GM21576 (cell line): ENCODE results near the gene METTL24.

ENCODE experiments used
- ATAC-seq: cut with Tn5 transposase; IDR thresholded peaks from one replicate; pipeline ENCODE4 v1.9.1; 2021; ENCODE audit warnings: mild to moderate bottlenecking, moderate library complexity; ENCODE audit not compliant: unreplicated experiment

METTL24 gene

DNA sequence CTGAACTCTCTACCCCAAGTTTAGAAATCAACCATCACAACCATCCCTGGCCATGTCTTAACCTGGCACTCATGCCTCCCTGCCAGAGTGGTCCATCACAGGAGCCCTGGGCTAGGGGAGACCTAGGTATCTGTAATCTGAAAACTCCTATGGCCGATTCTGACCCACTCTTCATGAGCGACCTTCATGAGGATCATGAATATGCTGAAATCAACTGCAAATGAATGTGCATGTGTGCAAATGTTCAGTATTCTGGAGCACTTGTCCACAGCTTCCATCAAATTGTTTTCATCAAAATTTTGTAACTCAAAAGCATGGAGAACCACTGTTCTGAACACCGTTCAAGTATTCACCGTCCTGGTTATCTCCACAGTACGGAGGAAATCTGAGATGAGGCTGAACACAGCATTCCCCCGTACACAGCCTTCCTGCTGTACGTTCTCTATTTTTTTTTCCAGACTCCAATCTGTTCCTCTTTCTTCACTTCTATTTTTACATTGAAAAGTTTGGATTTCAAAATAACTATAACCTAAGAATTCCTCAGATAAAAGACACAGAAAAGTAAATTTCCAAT lies 17.7 kb downstream of the METTL24 start:
- no peak for ATAC-seq

DNA sequence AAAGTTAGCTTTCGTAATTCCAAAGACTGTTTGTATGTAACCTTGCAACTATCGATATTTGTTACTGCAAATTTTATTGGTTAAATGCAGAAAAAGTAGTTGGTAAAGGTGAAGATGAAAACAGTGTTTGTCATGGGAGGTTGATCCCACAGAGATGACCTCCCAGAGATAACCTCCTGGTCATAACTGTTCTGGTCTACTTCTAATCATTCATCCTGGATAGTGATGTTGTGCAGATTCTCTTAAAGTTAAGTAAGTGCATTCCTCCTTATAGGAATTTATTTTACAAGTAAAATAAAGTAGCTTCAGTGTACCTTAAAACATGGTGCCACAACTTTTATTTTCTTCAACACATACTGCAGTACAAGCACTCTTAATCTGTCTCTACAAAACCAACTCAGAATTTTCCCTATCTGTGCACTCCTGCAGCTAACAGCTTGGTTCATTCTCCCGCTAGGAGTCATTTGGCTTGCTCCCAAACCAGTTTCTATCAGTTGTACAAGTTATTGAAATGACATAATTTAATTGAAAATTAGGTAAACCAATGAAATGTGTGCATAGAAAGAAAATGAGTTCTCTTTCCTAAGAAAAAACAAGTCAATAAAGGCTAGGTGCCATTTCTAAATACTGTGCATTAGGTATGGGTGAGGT lies 19.2 kb downstream of the METTL24 start:
- no peak for ATAC-seq

DNA sequence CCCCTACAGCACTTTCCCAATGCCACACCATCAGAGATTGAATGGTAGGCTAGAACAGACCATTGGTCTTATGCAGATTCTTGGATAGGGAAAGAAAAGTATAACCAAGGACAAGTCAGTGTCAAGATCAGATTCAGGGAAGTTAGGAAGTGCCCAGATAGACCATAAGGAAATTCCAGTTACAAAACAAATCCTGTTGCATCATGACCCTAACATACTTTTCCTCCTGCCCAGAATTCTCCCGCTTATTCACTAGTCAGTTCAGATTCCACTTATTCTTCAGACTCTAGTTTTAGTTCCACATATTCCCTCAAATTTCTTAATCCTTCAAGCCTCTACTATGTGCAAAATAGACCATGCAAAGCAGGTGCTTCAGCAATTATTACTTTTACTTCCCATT lies 20.7 kb downstream of the METTL24 start:
- no peak for ATAC-seq

DNA sequence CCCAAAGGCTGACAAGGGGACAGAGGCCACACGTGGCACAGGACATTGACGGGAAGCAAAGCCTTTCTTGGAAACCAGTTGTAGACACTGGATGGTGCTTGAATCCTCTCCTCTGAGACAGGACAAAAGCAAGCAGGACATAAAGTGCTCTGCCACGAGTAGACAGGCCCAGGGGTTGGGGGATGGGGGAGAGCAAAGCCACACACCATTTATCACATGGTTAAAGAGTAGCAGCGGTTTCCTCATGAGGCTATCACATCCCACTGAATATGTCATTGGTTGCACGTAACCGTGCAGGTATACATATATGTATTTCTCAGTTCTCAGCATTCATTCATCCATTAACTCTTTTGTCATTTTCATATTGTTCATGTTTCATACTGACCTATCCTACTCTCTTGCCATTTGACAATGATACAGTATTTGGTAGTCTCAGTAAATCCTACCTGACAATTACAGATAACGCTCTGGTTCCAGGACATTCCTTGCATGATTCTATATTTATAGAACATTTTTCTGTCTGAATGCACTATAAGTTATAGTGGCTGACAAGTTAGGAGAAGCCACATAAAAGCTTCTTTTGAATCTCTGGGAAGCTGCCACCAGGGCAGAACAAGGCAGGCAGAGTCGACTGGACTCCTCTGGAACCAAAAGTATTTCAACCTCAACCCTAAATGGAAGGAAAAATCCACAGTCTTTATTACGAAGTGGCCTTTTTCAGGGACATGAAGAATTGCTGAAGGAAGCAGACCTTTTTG lies 23.5 kb downstream of the METTL24 start:
- ATAC-seq = no peak

DNA sequence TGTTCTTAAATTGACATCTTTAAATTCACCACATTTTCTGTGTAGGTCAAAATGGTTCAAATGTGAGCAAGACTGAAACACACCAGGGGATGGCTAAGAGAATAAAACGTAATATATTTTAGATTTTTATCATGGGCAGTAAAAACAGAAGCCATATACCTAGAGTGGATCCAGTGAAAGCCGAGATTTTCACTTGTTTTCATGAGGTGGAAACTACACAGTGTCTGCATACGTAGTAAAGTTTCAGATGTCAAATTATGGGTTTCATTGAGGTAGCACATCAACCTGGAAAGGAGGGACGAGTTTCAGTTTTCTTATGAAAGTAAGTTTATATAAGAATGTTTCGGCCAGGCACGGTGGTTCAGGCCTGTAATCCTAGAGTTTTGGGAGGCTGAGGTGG lies 25.9 kb downstream of the METTL24 start:
- no peak for ATAC-seq

DNA sequence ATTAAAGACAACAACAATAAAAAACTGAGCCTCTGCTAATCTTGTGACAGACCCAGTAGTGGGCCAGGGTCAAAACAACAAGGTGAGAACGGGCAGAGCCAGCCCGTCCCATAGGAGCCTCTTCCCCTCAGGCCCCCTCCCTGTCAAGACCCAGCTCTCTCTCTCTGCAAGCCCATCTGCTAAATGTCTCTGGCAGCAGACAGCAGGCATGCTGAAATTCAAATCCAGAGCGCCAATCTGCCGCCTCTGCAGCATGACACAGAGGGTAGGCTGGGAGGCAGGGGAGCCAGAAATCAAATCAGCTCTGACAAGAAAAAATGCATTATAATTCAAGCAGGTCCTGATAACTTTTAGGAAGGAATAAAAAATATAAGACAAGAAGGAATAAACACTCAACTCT lies 26.3 kb downstream of the METTL24 start:
- no peak for ATAC-seq

DNA sequence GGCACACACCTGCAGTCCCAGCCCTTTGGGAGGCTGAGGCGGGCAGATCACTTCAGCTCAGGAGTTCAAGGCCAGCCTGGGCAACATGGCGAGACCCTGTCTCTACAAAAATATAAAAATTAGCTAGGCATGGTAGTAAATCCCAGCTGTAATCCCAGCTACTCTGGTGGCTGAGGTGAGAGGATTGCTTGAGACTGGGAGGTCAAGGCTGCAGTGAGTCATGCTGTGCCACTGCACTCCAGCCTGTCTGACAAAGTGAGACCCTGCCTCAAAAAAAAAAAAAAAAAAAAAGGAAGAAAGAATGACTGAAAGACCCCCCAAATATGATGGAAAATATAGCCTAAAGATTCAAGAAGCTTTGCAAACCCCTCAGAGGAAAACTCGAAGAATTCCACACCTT lies 26.8 kb downstream of the METTL24 start:
- ATAC-seq = no peak

DNA sequence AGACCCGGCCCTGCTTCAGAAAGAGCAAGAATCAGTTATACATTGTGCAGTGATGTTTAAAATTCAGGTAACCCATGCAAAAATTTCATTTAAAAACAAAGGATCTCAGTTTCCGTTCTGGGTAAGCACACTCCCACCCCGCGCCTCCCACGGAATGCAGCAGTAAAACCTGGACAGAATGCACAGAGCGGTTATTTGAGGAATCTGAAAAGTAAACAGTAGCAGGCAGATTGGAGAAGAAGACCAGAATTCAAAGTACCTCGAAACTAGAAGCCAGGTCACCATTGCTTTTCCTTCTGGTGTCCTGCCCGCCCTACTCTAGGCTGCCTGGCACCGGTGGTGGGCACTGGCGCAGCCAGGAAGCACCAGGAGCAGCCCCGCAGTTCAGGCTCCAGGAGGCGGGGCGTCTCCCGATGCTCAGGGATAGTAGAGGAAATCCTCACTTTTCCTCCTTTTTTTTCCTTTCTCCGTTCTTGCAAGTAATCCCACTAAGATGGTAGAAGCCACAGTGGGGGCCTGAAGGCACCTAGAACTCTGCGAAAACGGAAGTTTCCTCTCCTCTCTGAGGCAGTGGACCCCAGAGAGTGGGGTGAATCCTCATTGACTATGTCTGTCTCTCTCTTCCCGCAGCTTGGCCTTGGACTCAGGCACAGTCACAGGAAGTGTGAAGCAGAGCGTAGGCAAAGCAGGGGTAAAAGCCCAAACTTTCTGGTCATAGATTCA lies 28.3 kb downstream of the METTL24 start:
- no peak for ATAC-seq

DNA sequence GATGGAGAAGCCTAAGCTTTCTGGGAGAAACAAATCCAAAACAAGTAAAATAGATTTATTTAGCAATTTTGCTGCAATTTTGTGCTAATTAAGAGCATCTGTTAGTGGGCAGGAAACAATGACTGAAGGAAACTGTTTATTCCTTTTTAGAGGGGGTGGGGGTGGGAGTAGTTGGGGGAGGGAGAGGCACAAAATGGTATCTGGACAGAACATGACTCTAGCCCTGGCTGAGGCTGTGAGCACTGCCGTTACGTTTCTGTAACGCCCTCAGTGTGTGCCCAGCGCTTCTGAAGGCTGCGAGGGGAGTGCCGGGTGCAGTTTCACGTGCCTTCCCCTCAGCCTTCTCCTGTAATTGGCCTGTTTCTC lies 28.8 kb downstream of the METTL24 start:
- ATAC-seq = no peak

DNA sequence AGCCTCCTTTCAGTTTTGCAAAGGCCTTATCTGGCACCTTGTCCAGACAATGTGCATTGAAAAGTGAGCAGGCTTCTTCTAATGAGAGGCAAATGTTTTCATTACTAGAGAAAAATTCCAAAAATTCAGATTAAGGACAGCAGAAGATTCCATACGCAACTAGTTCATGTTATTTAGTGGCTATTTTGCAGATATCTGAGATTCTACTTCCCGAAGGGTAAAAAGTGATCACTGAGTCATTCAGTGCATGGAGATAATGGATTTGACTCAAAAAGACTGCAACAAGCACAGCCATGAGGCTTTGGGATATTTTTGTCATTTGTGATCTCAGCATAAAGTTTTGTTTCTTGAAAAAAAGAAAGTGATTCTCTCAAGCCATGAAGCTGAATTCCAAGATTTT lies 29.9 kb downstream of the METTL24 start:
- ATAC-seq = no peak

DNA sequence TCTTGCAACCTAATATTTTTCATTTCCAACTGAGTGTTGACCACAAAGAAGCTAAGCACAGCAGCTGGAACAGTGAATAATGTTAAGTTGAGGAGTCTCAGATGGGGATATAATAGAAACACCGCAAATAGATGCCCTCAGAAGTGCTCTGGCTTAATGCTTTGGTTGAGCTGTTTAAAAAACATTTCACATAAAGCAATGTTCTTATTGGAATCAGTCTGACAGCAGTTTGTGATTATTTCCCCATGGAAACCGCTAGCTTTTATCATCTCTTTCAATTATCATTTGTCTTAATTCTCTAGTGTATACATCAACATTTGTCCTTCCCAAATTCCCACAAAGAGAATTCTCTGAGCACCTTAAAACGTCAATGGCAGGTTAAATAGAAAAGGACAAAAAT lies 30.8 kb downstream of the METTL24 start:
- no peak for ATAC-seq

DNA sequence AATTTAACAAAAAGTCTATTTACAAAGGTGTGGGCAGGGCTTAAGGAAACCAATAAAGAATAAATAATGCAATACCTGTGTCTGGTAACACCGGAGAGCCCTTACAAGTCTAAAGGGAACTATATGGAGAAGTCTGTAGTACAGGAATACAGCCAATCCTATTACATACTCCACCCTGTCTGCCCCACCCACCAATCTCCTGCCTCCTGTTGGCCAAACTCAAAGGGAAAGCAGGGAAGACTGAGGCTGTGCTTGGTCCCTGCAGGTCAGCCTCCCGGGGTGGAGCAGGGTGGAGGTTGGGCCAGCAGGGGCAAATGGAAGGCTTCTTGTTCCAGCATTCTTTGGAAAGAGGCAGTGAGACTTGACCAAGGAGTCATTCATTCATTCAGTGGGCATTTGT lies 31.5 kb downstream of the METTL24 start:
- ATAC-seq = no peak

DNA sequence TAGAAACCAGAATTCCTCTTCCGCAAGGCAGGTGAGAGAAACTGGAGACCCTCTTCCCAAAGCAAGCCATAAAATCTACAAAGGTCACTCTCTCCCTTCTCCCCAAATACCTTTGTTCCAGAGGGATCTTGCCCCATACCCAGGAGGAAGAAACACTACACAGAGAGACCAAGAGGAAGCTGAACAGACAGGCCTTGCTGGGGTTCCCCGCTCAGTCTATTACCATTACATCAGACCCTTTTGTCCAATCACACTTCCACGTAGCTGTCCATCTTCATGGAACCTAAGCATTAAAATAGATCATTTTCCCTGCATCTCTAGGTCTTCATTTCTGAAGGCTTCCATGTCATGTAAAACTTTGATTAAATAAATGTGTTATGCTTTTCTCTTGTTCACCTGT lies 32.1 kb downstream of the METTL24 start:
- no peak for ATAC-seq

DNA sequence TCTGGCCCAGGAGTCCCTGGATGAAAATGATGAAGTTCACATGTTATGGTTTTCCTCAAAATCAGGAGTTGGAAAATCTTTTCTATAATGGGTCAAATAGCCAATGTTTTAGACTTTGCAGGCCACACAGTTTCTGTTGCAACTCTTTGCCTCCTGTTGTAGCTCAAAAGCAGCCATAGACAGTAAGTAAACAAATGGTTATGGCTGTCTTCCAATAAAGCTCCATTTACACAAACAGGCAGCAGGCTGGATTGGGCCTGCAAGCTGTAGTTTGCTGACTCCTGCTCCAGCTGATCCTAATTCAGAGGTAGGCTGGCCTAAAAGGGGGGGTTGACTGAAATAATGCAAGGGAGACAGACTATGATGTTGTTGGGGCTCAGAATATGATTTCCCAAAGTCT lies 33.0 kb downstream of the METTL24 start:
- no peak for ATAC-seq

DNA sequence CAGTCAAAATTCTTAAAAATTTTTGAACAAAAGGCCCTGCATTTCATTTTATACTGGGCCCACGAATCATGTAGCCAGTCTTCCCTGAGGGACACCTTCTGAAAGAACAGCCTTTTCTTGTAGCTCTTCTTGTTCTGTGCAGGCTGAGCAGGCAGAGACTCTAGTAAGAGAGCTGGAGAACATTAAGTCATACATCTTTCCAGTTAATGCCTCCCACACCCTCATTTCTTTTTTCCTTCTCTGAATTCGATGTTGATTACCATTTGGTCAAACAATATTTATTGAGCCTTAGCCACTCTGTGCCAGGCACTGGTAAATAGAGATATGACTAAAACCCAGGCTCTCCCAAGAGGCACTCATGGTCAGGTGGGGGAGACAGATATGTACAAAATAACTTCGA lies 33.6 kb downstream of the METTL24 start:
- ATAC-seq = no peak

DNA sequence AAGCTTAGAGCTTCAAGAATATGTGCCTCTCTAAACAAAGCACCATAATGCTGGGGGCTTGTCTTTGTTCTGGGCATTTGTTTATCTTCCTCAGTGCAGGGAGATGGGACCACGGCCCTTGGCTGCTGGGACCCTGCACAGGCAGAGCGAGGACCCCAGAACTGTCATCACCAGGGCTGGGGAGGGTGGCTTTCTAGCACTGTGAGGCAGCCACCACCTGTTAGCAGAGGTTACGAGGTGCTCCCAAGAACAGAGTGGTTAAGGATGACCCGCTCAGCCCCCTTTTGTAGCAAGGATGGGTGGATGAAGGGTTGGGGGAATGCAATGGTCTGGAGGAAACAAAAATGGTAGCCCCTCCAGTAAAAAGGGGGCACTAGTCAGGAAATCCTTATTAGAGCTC lies 34.9 kb downstream of the METTL24 start:
- no peak for ATAC-seq

DNA sequence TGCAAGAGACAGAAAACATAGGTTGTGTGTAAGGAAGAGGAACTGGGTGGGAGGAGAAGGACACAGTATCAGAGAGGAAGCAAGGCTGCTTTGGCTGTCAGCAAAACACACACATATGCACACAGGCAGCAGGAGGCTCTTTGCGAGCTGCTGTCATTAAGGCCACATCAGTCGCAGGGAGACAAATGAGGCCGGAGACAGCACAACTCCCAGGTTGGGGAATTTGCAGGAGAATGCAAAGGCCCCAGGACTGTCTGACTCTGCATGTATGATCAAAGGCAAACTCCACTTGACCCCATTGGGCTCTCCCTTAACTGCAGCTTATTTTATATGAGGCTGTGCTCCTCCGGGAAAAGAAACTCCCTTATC lies 35.3 kb downstream of the METTL24 start:
- ATAC-seq = no peak

DNA sequence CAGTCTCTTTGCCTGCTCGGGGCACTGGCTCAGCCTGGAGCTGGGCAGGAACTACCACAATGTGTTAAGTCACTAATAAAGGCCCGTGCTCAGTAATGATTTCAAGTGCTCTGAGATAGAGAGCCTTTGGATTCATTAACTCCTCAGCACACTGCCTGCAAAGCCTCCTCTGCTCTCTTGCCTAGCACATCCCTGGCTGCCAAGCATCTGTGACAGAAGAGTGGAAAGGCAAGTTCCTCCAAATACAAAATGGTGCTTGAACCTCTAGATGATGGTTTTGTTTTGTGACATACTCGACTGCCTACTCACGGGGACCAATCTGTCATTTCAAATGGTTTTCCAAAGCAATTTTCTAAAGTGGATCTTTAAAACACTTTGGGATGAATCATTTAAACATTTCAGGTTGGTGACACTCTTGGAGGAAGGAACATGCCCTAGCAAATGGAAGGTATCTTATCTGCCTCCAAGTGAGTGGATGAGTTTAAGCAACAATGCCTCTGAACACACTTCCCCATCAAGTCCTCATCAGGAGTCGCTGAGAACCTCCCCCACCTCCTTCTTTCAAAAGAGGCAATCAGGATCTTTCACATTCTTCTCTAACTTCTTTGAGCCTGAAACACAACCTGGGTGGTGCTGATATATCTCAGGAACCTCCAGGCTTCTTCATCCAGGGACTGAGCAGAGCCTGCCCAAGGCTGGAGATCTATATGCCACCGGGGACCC lies 35.8 kb downstream of the METTL24 start:
- no peak for ATAC-seq

DNA sequence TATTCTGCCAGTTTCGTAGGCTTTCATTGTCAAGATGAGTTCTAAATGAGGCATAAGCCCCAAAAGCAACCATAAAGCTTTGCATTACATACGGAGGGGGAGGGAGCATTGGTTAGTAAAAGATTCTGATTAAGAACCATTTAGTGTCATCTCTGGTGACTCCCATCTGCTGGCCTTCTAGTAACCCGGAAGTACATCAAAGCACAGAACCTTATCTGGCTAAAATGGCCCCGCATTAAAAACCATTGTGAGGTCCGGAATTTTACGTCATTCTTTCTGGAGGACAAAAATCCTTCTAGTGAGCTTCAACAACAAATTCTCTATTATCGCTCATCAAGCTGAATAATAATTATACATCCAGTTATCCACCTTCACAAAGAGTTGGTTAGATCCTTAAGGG lies 37.8 kb downstream of the METTL24 start:
- no peak for ATAC-seq

DNA sequence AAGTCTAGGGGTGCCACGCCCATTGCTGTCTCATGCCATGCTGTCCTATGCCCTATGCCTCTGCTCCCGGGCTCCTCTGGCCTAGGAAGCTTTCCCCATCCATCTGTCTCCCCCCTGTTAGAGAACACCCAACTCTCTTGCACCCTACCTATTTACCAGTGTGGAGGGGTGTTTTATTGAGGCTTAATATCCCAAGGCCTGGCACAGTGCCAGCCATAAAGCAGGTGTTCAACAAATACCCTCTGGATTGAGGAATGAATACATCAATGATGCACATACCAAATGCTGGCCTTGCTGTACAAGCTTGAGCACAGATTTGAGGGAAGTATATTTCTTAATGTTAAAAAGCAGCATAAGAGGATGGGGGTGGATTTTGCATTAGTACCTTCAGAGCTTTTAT lies 38.3 kb downstream of the METTL24 start:
- no peak for ATAC-seq

DNA sequence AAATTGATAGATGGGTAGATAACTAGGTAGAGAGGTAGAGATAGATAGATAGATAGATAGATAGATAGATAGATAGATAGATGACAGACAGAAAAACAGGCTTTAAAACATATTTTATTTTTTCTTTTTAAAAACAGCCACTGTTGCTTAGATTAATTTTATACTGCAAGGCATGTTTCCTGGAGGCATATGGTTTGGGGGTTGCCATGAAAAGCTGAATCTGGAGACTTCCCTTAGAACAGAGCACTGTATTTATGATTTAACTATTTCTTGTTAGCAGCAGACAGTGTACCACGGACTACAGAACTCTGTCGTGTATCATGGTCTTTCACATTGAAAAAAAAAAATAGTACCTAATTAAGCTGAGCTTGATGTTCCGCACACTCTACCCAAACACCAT lies 38.8 kb downstream of the METTL24 start:
- ATAC-seq = no peak
